ENCODE measurements around the gene ORC2. TPM values are rescaled to one million over a fixed set of nuclear protein-coding genes. Genes with fewer than 3 reads are reported as not detected.

ORC2 gene
- total RNA-seq (2014; rRNA removed) (17.7 and 25.9 TPM in 2 replicates), Bru-seq, nascent RNA (percentile 85 among the genes with signal in this experiment), BruChase-seq, experiment 1, labeled RNA remaining after a 6-hour chase (percentile 85 among the genes with signal in this experiment), BruChase-seq, experiment 2, labeled RNA remaining after a 2-hour chase (percentile 87 among the genes with signal in this experiment)
- long read RNA-seq, full-length matches to known transcripts, result 7 of 24 reads
- long read RNA-seq, partial matches to known transcripts, result 6 of 24 reads
- long read RNA-seq, other reads (novel, unspliced or antisense), result 11 of 24 reads

DNA sequence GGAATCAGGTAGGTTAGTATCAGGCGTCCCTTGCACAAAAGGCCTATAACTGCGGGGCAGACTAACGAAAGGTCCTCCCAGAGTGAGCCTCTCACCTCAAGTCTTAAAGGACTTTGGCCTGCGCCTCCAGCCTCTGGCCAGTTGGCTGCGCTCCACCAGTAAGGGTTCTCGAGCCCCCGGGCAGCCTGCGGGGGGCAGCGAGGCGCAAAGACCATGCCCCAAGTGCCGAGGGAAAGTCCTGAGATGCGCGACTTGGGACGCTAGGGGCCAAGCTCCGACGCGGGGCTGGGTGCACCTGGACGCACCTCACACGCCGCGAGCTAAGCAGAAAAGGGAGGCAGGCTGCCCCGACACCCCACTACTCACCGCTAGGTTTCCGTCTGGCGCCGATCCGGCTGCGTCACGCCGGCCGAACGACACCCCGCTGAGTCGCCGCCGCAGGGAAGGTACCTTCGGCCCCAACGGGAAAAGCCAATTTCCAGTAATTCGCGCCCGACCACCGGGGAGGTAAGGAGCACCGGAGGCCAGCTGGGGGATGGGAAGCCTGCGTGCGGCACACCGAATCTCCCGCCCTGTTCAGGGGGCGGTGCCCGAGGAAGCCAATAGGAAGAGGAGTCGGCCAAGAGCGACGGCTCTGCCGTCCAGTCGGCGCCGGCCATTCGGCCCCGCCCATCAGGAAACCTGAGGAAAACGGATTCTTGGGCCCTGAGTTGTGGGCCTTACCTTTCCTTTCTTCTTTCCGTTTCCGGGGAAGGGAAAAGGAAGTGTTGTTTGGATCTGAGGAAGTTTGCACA is at the start of gene ORC2:
Gene ORC2 (minus strand): TSS at position 537 of the 794 bp plus-strand sequence. CDS start 5,537 bp downstream, outside the sequence.
- Histone ChIP-seq H3K4me3 (ENCODE audit: low read length) (peak within 1 kb of the TSS; percentile 81), H3K27me3 (ENCODE audit: low read length) (no peaks in the 10 kb centered on the region), H3K27ac (ENCODE audit: low read length) (peak within 1 kb of the TSS; percentile 58), H4K20me1 (ENCODE audit: low read length) (peaks cover 27% of the 10 kb centered on the region), H3K9me3 (ENCODE audit: low read length) (no peaks in the 10 kb centered on the region), H3K79me2 (ENCODE audit: low read length) (peaks cover 72% of the 10 kb centered on the region), H3K9me2 (replicated peaks; ENCODE audit: low read length) (no peaks in the 10 kb centered on the region), H3F3A (ENCODE audit: low read length, unreplicated experiment) (no peaks in the 10 kb centered on the region), H3K9ac (ENCODE audit: low read length) (peak within 1 kb of the TSS; percentile 84), H2AFZ (ENCODE audit: low read length) (peak within 1 kb of the TSS; percentile 94), H3K4me1 (ENCODE audit: insufficient read depth, low read length) (peaks cover 55% of the 10 kb centered on the region), H3K4me2 (ENCODE audit: low read length) (peak within 1 kb of the TSS; percentile 96), H3K36me3 (ENCODE audit: low read depth, low read length) (peaks cover 20% of the 10 kb centered on the region)
- peak; percentile 99 for DNase-seq
- CTCF ChIA-PET, result interaction anchor here (0.5 to 2.7 kb wide), 2 partner anchors 106 to 770 kb away, joined by 5 to 12 read pairs; no protein-coding TSS in a partner anchor
- intact Hi-C loops (cut with micrococcal nuclease), result loop anchor here (1.0 to 10.0 kb wide), 4 partner anchors 108 to 269 kb away; partner anchors contain the start of gene HYCC2
- no TSS peak for BruUV-seq (replicated peaks)
- ATAC-seq, result peak; percentile 93
- POLR2A ChIA-PET (ENCODE audit: unreplicated experiment), result interaction anchor here (0.5 kb wide), 1 partner anchor 42 kb away, joined by 5 read pairs; no protein-coding TSS in a partner anchor
- TF ChIP-seq, protein P1, sequence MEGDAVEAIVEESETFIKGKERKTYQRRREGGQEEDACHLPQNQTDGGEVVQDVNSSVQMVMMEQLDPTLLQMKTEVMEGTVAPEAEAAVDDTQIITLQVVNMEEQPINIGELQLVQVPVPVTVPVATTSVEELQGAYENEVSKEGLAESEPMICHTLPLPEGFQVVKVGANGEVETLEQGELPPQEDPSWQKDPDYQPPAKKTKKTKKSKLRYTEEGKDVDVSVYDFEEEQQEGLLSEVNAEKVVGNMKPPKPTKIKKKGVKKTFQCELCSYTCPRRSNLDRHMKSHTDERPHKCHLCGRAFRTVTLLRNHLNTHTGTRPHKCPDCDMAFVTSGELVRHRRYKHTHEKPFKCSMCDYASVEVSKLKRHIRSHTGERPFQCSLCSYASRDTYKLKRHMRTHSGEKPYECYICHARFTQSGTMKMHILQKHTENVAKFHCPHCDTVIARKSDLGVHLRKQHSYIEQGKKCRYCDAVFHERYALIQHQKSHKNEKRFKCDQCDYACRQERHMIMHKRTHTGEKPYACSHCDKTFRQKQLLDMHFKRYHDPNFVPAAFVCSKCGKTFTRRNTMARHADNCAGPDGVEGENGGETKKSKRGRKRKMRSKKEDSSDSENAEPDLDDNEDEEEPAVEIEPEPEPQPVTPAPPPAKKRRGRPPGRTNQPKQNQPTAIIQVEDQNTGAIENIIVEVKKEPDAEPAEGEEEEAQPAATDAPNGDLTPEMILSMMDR (conservative IDR thresholded peaks at IDR 0.05; ENCODE audit: low read depth, low read length), result peak; percentile 68
- TF ChIP-seq EZH2 (IDR thresholded peaks at IDR 0.05; ENCODE audit: low read length, unreplicated experiment), result no peak
- TF ChIP-seq EZH2phosphoT487 (IDR thresholded peaks at IDR 0.05; ENCODE audit: borderline replicate concordance, low read length), result no peak

DNA sequence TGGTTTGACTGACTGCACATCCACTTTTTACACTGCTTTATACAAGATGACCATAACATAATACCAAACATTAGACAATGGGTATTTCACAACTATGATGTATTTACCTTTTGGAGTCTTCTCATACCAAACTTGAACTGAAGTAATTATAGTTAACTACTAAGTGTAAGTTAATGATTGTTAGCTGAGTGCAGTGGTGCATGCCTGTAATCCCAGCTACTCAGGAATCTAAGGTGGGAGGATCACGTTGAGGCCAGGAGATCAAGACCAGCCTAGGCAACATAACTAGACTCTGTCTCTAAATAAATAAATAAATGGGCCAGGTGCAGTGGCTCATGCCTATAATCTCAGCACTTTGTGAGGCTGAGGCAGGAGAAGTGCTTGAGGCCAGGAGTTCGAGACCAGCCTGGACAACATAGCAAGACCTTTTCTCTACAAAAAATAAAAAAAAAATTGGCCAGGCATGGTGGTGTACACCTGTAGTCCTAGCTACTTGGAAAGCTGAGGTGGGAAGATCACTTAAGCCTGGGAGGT is 44.9 kb upstream of the ORC2 start:
- no peak overlapping the region for H3K4me3 ChIP-seq (ENCODE audit: low read length)
- CTCF ChIA-PET, result no interaction called here
- H3K9me2 ChIP-seq (replicated peaks; ENCODE audit: low read length), result no peaks in the 10 kb centered on the region
- intact Hi-C loops (cut with micrococcal nuclease), result no loop called here
- H3K36me3 ChIP-seq (ENCODE audit: low read depth, low read length), result peaks cover 5% of the 10 kb centered on the region; the same call in 1 of the 2 replicates
- H3K27ac ChIP-seq (ENCODE audit: low read length), result no peak overlapping the region
- no peaks in the 10 kb centered on the region for H3K4me1 ChIP-seq (ENCODE audit: insufficient read depth, low read length)
- DNase-seq (no peak), ATAC-seq (no peak)
- no peak overlapping the region for H2AFZ ChIP-seq (ENCODE audit: low read length)
- H3K27me3 ChIP-seq (ENCODE audit: low read length), result no peaks in the 10 kb centered on the region
- H3K79me2 ChIP-seq (ENCODE audit: low read length), result no peaks in the 10 kb centered on the region
- POLR2A ChIA-PET (ENCODE audit: unreplicated experiment), result no interaction called here
- TF ChIP-seq, protein P1 (conservative IDR thresholded peaks at IDR 0.05; ENCODE audit: low read depth, low read length), result no peak
- no peak for TF ChIP-seq EZH2 (IDR thresholded peaks at IDR 0.05; ENCODE audit: low read length, unreplicated experiment)
- no peak for TF ChIP-seq EZH2phosphoT487 (IDR thresholded peaks at IDR 0.05; ENCODE audit: borderline replicate concordance, low read length)
- H3F3A ChIP-seq (ENCODE audit: low read length, unreplicated experiment), result no peaks in the 10 kb centered on the region
- H4K20me1 ChIP-seq (ENCODE audit: low read length), result no peaks in the 10 kb centered on the region
- H3K9ac ChIP-seq (ENCODE audit: low read length), result no peak overlapping the region
- no peak overlapping the region for H3K4me2 ChIP-seq (ENCODE audit: low read length)
- no peaks in the 10 kb centered on the region for H3K9me3 ChIP-seq (ENCODE audit: low read length)
- no TSS peak for BruUV-seq (replicated peaks)
